OCI-LY1 (cell line): ENCODE measurements around the gene B9D1.

Source experiments
- CTCF ChIP-seq: fragments of 200-600 bp; sonication (generic), shearing (Covaris generic); IDR thresholded peaks from 2 replicates; pipeline ENCODE4 v1.5.1; 2017; ENCODE audit warnings: mild to moderate bottlenecking, antibody characterized with exemption, low read length, moderate library complexity, mixed read lengths
- EZH2 ChIP-seq: fragments of 200-600 bp; sonication (generic), shearing (Covaris generic); IDR thresholded peaks from 2 replicates; pipeline ENCODE4 v1.8.0; 2017; ENCODE audit warnings: borderline replicate concordance, mixed run types, mild to moderate bottlenecking, antibody characterized with exemption, low read length, moderate library complexity, mixed read lengths

- TF ChIP-seq CTCF (no peak), EZH2 (no peak)
These were observed 24.9 kb downstream of the B9D1 start for GRCh38 chr17:19337712-19338023.
